GM19035 (cell line): ENCODE results near the gene C5orf58.
"Not testable (repeated sequence)": the region's sequence is repeated elsewhere in the genome, so short reads cannot be mapped to it uniquely, and the experiment has no call there.

ENCODE experiments used
- ATAC-seq: cut with Tn5 transposase; IDR thresholded peaks from one replicate; pipeline ENCODE4 v1.9.1; 2021; ENCODE audit not compliant: unreplicated experiment

Gene C5orf58

GRCh38 chr5:170223360-170223759 is 9.4 kb upstream of the C5orf58 start:
- no peak for ATAC-seq

- no peak for ATAC-seq
These were observed 8.9 kb upstream of the C5orf58 start for GRCh38 chr5:170223906-170224305.

- no peak for ATAC-seq
These were observed 7.3 kb upstream of the C5orf58 start for GRCh38 chr5:170225326-170226128.

- no peak for ATAC-seq
These were observed 6.6 kb upstream of the C5orf58 start for GRCh38 chr5:170226129-170226615.

GRCh38 chr5:170226661-170227060 is 6.1 kb upstream of the C5orf58 start:
- ATAC-seq: no peak

- no peak for ATAC-seq
These were observed 3.9 kb upstream of the C5orf58 start for GRCh38 chr5:170228762-170229435.

- ATAC-seq: no peak
These were observed 640 bp downstream of the C5orf58 start for GRCh38 chr5:170233358-170233892.

- ATAC-seq: no peak
These were observed 3.4 kb downstream of the C5orf58 start for GRCh38 chr5:170235876-170236864.

- ATAC-seq: no peak
These were observed 5.8 kb downstream of the C5orf58 start for GRCh38 chr5:170238456-170239196.

- not testable (repeated sequence) for ATAC-seq
These were observed 12.7 kb downstream of the C5orf58 start for GRCh38 chr5:170245436-170245835.

- no peak for ATAC-seq
These were observed 13.5 kb downstream of the C5orf58 start for GRCh38 chr5:170246126-170246870.

- ATAC-seq: no peak
These were observed 14.6 kb downstream of the C5orf58 start for GRCh38 chr5:170247363-170247762.

GRCh38 chr5:170248172-170248930 is 15.6 kb downstream of the C5orf58 start:
- no peak for ATAC-seq

- not testable (repeated sequence) for ATAC-seq
These were observed 16.1 kb downstream of the C5orf58 start for GRCh38 chr5:170248931-170249227.

GRCh38 chr5:170249355-170249754 is 16.6 kb downstream of the C5orf58 start:
- no peak for ATAC-seq

- no peak for ATAC-seq
These were observed 18.1 kb downstream of the C5orf58 start for GRCh38 chr5:170250810-170251317.

GRCh38 chr5:170251462-170251861 is 18.7 kb downstream of the C5orf58 start:
- ATAC-seq: no peak

- no peak for ATAC-seq
These were observed 19.3 kb downstream of the C5orf58 start for GRCh38 chr5:170252109-170252508.
